ENCODE measurements around the gene IARS1. TPM values are rescaled to one million over a fixed set of nuclear protein-coding genes. Genes with fewer than 3 reads are reported as not detected.

IARS1 gene
- 93.7 to 109 TPM (median 95.5 TPM) in 5 replicates for total RNA-seq (2022; extraction: Qiagen RNA extraction)

GRCh38 chr9:92293452-92294296 lies at the start of gene IARS1:
Gene IARS1, minus strand, starts transcription at chr9:92293697. Its CDS starts 4,278 bp downstream, at chr9:92289419.

DNA sequence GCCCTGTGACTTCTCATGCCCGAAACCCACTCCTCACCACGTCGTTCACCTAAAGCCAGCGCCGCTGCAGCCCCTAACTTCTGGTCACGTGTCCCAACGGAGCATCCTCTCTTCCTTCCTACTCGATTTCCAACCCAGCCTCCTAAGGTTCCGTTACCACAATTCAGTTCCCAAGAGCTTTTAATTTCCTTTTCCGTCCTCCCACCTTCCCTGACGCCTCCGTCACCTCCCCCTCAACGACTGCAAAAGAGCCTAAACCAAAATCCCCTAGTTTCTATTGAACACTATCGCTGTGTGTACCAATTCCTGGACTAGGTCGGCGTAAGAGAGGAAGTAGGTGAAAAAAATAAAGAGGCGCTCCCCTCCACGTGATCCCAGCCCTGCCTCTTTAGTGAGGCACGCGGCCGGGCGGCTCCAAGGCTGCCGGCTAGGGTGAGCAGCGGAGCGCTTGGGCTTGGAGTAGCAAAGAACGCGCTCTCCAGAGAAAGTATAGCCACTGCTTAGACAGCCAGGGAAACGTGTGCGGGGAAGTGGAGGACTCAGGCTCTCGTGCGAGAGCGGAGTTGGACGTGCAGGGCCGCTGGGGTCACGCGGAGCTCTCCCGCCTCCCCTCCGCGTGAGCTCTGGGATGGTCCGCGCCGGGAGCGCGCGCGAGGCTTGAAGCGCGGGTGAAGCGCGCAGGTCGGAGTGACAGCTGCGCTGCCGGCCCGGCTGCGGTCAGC lies 31.9 kb upstream of the IARS1 start, which contains the start of the genes CENPP and NOL8:
Gene CENPP, plus strand, starts transcription at position 685 of the 722 bp plus-strand sequence.
Gene NOL8, minus strand, starts transcription at position 82 of the 722 bp plus-strand sequence. CDS start 1,189 bp downstream, outside the sequence.

Other genes starting within 250 kb of the IARS1 start
- 52.9 to 69.0 TPM (median 63.3 TPM) in 5 replicates for gene SPTLC1, start 178.3 kb downstream of the IARS1 start, total RNA-seq (2022; extraction: Qiagen RNA extraction)
- 29.5 to 31.4 TPM (median 30.4 TPM) in 5 replicates for gene NOL8, start 31.7 kb upstream of the IARS1 start, total RNA-seq (2022; extraction: Qiagen RNA extraction)
- 7.1 to 9.0 TPM (median 7.6 TPM) in 5 replicates for gene CENPP, start 32.3 kb upstream of the IARS1 start, total RNA-seq (2022; extraction: Qiagen RNA extraction)
- not detected in 5 replicates for gene OGN, start 110.9 kb upstream of the IARS1 start, total RNA-seq (2022; extraction: Qiagen RNA extraction)
- gene OMD, start 130.8 kb upstream of the IARS1 start, total RNA-seq (2022; extraction: Qiagen RNA extraction): not detected in 5 replicates
- not detected in 5 replicates for gene ASPN, start 188.8 kb upstream of the IARS1 start, total RNA-seq (2022; extraction: Qiagen RNA extraction)
- 0.10 to 0.16 TPM (median 0.15 TPM) in 5 replicates for gene ECM2, start 242.3 kb upstream of the IARS1 start, total RNA-seq (2022; extraction: Qiagen RNA extraction)